Smooth muscle cell (in vitro differentiated cells): ENCODE data around the gene MAL. TPM values are rescaled to one million over a fixed set of nuclear protein-coding genes. Genes with fewer than 3 reads are reported as not detected.

Experiments
- DNase-seq: peaks from one replicate; lab custom pipeline; 2025; ENCODE audit not compliant: unreplicated experiment; lab: John Stamatoyannopoulos, UW
- H2AFZ ChIP-seq: fragments of 200-600 bp; sonication (generic); 2 replicates; pipeline ENCODE4 v1.6.0; 2016; ENCODE audit warnings: antibody characterized with exemption, low read depth, mild to moderate bottlenecking
- H3F3A ChIP-seq: fragments of 200-600 bp; sonication (generic); 2 replicates; pipeline ENCODE4 v1.6.0; 2017; ENCODE audit warnings: antibody characterized with exemption, low read depth
- H3K27ac ChIP-seq: fragments of 200-600 bp; sonication (generic); 2 replicates; pipeline ENCODE4 v1.5.1; 2016; ENCODE audit warnings: low read depth, mild to moderate bottlenecking
- H3K27me3 ChIP-seq: fragments of 200-600 bp; sonication (generic); 2 replicates; pipeline ENCODE4 v1.6.1; 2016; ENCODE audit warnings: low read depth, mild to moderate bottlenecking
- H3K36me3 ChIP-seq: fragments of 200-600 bp; sonication (generic); 2 replicates; pipeline ENCODE4 v1.5.1; 2016; ENCODE audit warnings: low read depth
- H3K4me1 ChIP-seq: fragments of 200-600 bp; sonication (generic); 2 replicates; pipeline ENCODE4 v1.5.1; 2016; ENCODE audit warnings: low read depth
- H3K4me2 ChIP-seq: fragments of 200-600 bp; sonication (generic); 2 replicates; pipeline ENCODE4 v1.6.0; 2016; ENCODE audit warnings: mild to moderate bottlenecking
- H3K4me3 ChIP-seq: fragments of 200-600 bp; sonication (generic); 2 replicates; pipeline ENCODE4 v1.5.1; 2016; ENCODE audit warnings: mild to moderate bottlenecking
- H3K79me2 ChIP-seq: fragments of 200-600 bp; sonication (generic); 2 replicates; pipeline ENCODE4 v1.6.0; 2016; ENCODE audit warnings: low read depth, mild to moderate bottlenecking
- H3K9ac ChIP-seq: fragments of 200-600 bp; sonication (generic); 2 replicates; pipeline ENCODE4 v1.6.0; 2016; ENCODE audit warnings: low read depth
- H3K9me3 ChIP-seq: fragments of 200-600 bp; sonication (generic); replicated peaks from 2 replicates; pipeline ENCODE4 v1.5.1; 2016; ENCODE audit warnings: low read depth
- H4K20me1 ChIP-seq: fragments of 200-600 bp; sonication (generic); 2 replicates; pipeline ENCODE4 v1.6.0; 2016; ENCODE audit warnings: low read depth
- WGBS: methylation state at CpG from one replicate; pipeline ENCODE4 v1.1.7; 2016; ENCODE audit warnings: low lambda C conversion rate; 5-methylcytosine and 5-hydroxymethylcytosine counted together
- polyA plus RNA-seq: library from polyadenylated mRNA; unstranded; fragments of >200 nt; fragmentation: Nextera tagmentation; extraction: Ambion mirVana; gene quantifications from 2 replicates; pipeline ENCODE4 v1.2.1, GENCODE V29; 2016
- total RNA-seq: library from RNA; depleted of rRNA; stranded (reverse); fragments of >200 nt; gene quantifications from 2 replicates; pipeline ENCODE4 v1.2.3, GENCODE V29; 2014
- TF ChIP-seq, protein P1 (sequence below): fragments of 200-600 bp; sonication (generic); IDR thresholded peaks from 2 replicates; pipeline ENCODE4 v1.5.1; 2017; ENCODE audit warnings: borderline replicate concordance, mild to moderate bottlenecking, antibody characterized with exemption; ENCODE audit not compliant: insufficient read depth, poor library complexity, severe bottlenecking

The MAL gene
- total and polyA plus RNA-seq, 2 experiments from 2014 or later = not detected

DNA sequence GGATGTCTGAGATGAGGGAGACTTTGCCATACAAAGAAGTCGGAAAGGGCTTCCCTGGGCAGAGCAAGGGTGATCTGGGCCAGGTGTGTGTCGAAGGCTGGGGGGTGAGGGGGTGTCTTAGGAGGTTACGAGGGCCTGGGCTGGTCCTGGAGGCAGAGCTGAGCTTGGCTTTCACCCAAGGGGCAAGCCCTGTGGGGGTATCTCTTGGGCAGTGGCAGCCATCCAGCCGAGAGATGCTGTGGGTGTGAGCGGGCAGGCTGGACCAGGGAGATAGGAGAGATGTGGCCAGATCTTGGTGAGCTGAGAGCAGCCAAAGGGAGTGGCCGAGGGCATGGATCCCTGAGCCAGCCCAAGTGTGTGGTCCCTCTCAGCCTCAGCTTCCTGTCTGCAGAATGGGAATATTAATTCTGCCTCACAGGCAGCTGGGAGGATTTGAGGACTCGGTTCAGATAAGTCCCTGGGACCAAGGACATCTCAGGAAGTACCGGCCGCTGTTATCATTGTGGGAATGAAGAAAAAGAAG, 33.0 kb downstream of the MAL start:
- no peak overlapping the region for H3K4me2 ChIP-seq
- H4K20me1 ChIP-seq = no peaks in the 10 kb centered on the region
- no peaks in the 10 kb centered on the region for H3K36me3 ChIP-seq
- H3K4me3 ChIP-seq = no peak overlapping the region
- no peaks in the 10 kb centered on the region for H3K9me3 ChIP-seq
- no peak overlapping the region for H3K9ac ChIP-seq
- TF ChIP-seq, protein P1, sequence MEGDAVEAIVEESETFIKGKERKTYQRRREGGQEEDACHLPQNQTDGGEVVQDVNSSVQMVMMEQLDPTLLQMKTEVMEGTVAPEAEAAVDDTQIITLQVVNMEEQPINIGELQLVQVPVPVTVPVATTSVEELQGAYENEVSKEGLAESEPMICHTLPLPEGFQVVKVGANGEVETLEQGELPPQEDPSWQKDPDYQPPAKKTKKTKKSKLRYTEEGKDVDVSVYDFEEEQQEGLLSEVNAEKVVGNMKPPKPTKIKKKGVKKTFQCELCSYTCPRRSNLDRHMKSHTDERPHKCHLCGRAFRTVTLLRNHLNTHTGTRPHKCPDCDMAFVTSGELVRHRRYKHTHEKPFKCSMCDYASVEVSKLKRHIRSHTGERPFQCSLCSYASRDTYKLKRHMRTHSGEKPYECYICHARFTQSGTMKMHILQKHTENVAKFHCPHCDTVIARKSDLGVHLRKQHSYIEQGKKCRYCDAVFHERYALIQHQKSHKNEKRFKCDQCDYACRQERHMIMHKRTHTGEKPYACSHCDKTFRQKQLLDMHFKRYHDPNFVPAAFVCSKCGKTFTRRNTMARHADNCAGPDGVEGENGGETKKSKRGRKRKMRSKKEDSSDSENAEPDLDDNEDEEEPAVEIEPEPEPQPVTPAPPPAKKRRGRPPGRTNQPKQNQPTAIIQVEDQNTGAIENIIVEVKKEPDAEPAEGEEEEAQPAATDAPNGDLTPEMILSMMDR = no peak
- 82% methylated on average over 8 of the region's 9 CpGs for WGBS
- no peaks in the 10 kb centered on the region for H3F3A ChIP-seq
- no peak overlapping the region for H3K27ac ChIP-seq
- H3K79me2 ChIP-seq = no peaks in the 10 kb centered on the region
- DNase-seq = no peak
- no peaks in the 10 kb centered on the region for H3K4me1 ChIP-seq
- no peaks in the 10 kb centered on the region for H3K27me3 ChIP-seq
- no peak overlapping the region for H2AFZ ChIP-seq

DNA sequence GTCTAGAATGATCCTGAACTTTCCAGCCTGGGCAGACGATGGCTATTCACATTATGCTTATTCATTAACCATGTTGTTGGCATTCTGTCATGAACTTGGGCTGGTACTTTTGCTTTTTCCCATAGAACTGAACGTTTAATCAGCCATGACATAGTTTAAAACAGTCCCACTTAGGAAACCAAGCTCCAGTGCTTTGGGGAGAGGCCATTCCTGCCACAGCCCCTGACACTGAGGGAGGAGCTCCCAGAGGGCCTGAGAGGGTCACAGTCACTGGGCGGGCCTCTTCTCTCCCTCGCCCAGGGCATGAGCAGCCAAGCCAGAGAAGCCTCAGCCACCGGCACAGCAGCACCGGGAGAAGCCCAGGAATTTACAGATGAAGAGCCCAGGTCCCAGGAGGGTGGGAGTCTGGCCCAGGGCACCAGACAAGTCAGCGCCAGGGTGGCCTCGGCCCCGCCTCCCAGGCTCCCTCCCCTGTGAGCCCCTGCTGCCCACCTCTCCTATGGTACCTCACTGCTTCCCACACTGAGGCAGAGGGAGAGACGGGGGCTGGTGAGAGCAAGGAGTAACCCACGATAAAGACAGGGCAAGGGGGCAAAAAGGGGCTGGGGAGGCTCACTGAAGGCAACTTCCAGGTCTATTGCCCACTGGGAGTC, 33.6 kb downstream of the MAL start:
- Histone ChIP-seq H3K36me3 (no peaks in the 10 kb centered on the region), H3K79me2 (no peaks in the 10 kb centered on the region), H3K9ac (no peak overlapping the region), H2AFZ (no peak overlapping the region), H3K4me2 (no peak overlapping the region), H3K9me3 (no peaks in the 10 kb centered on the region), H4K20me1 (no peaks in the 10 kb centered on the region), H3K27ac (no peak overlapping the region), H3K4me3 (no peak overlapping the region), H3K4me1 (no peaks in the 10 kb centered on the region), H3F3A (no peaks in the 10 kb centered on the region), H3K27me3 (no peaks in the 10 kb centered on the region)
- 78% methylated on average over 11 of the region's 11 CpGs for WGBS
- no peak for DNase-seq
- TF ChIP-seq, protein P1 = no peak

DNA sequence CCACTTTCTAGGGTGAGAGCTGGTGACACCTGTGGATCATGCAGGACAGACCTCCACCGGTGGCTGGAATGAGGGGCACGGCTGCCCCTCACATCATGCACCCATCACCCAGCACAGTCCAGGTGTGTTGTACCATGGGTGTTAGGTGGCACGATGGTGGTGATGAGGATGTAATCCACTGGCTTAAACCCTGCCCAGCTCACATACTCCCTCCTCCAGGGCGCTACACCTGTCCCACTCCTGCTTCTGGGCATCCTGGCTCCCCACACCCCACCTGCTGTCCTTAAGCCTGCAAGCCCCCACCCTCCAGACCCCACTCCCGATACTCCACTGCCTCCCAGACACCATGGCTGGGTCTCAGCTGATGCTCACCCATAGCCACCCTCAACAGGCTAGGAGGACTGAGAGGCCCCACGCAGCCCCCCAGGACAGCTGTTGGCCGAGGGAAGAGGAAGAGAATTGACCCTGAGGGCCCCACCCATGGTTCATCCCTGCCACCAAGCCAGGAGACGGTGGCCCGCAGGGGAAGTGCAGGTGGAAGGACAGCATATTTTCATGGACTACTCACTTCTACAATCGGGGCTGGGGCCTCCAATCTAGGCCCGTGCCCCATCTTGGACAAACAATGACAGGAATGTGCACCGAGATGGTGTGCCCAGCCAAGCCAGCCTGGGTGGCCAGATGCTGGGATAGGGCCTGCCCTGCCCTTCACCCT, 34.3 kb downstream of the MAL start:
- Histone ChIP-seq H3K4me3 (no peak overlapping the region), H3K79me2 (no peaks in the 10 kb centered on the region), H3K36me3 (no peaks in the 10 kb centered on the region), H3K27ac (no peak overlapping the region), H4K20me1 (no peaks in the 10 kb centered on the region), H3F3A (no peaks in the 10 kb centered on the region), H3K27me3 (no peaks in the 10 kb centered on the region), H2AFZ (no peak overlapping the region), H3K4me2 (no peak overlapping the region), H3K4me1 (no peaks in the 10 kb centered on the region), H3K9me3 (no peaks in the 10 kb centered on the region), H3K9ac (no peak overlapping the region)
- DNase-seq = no peak
- 77% methylated on average over 12 of the region's 12 CpGs for WGBS
- TF ChIP-seq, protein P1 = no peak
